ENCODE results near the gene THEM4.
"Not testable (repeated sequence)": the region's sequence is repeated elsewhere in the genome, so short reads cannot be mapped to it uniquely, and the experiment has no call there.

Gene THEM4

GRCh38 chr1:151882466-151882865 is 26.8 kb downstream of the THEM4 start:
- no peak for DNase-seq (ENCODE audit: low spot score)
- in situ Hi-C loops (cut with MboI; ENCODE audit: low sequenced_read_pairs, unreplicated experiment), result no loop called here
- no peak for TF ChIP-seq CTCF (IDR thresholded peaks at IDR 0.05; ENCODE audit: borderline replicate concordance, control extremely low read depth, extremely low read depth, insufficient read depth, missing control alignments)

- no peak for DNase-seq (ENCODE audit: low spot score)
- in situ Hi-C loops (cut with MboI; ENCODE audit: low sequenced_read_pairs, unreplicated experiment), result no loop called here
- TF ChIP-seq CTCF (IDR thresholded peaks at IDR 0.05; ENCODE audit: borderline replicate concordance, control extremely low read depth, extremely low read depth, insufficient read depth, missing control alignments), result no peak
These were observed 27.8 kb downstream of the THEM4 start for GRCh38 chr1:151881479-151881878.

GRCh38 chr1:151875419-151876097 is 33.8 kb downstream of the THEM4 start:
- TF ChIP-seq CTCF (IDR thresholded peaks at IDR 0.05; ENCODE audit: borderline replicate concordance, control extremely low read depth, extremely low read depth, insufficient read depth, missing control alignments), result no peak
- in situ Hi-C loops (cut with MboI; ENCODE audit: low sequenced_read_pairs, unreplicated experiment), result no loop called here
- no peak for DNase-seq (ENCODE audit: low spot score)

- DNase-seq (ENCODE audit: low spot score); in situ Hi-C loops (cut with MboI; ENCODE audit: low sequenced_read_pairs, unreplicated experiment): not testable (repeated sequence)
These were observed 36.5 kb downstream of the THEM4 start for GRCh38 chr1:151872776-151873175.

- DNase-seq (ENCODE audit: low spot score), result no peak
- in situ Hi-C loops (cut with MboI; ENCODE audit: low sequenced_read_pairs, unreplicated experiment), result no loop called here
These were observed 37.9 kb downstream of the THEM4 start for GRCh38 chr1:151871284-151872030.

GRCh38 chr1:151868486-151868885 is 40.8 kb downstream of the THEM4 start:
- DNase-seq (ENCODE audit: low spot score), result no peak
- in situ Hi-C loops (cut with MboI; ENCODE audit: low sequenced_read_pairs, unreplicated experiment), result no loop called here
- no peak for TF ChIP-seq CTCF (IDR thresholded peaks at IDR 0.05; ENCODE audit: borderline replicate concordance, control extremely low read depth, extremely low read depth, insufficient read depth, missing control alignments)

More at GRCh38 chr1:151871284-151872030, 37.9 kb downstream of the THEM4 start:
- no peak for TF ChIP-seq CTCF (IDR thresholded peaks at IDR 0.05; ENCODE audit: borderline replicate concordance, control extremely low read depth, extremely low read depth, insufficient read depth, missing control alignments)

GRCh38 chr1:151867765-151868411 is 41.4 kb downstream of the THEM4 start:
- in situ Hi-C loops (cut with MboI; ENCODE audit: low sequenced_read_pairs, unreplicated experiment), result no loop called here
- no peak for DNase-seq (ENCODE audit: low spot score)
- no peak for TF ChIP-seq CTCF (IDR thresholded peaks at IDR 0.05; ENCODE audit: borderline replicate concordance, control extremely low read depth, extremely low read depth, insufficient read depth, missing control alignments)

All from GM13976 (cell line).